ENCODE results near the gene WSCD2.

The WSCD2 gene

DNA sequence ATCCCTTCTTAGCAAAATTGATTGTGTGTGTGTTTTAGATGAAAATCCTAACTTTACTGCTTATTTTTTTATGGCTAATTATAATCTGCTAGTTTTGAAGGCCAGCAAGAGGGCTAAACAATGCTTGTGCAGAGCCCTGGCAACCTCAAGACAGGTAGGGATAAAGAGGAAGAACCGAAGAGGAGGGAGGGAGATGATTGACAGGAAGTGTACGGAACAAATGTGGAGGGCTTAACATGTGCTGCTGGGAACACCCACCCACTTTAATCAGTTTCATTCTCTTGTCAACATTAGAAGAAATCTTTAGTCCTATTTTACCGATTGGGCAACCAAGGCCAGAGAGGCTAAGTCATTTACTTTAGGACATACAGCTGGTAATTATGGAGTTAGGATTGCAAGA, 1.4 kb upstream of the WSCD2 start:
- DNase-seq (ENCODE audit: low read depth in 2 of 2) = no peak

DNA sequence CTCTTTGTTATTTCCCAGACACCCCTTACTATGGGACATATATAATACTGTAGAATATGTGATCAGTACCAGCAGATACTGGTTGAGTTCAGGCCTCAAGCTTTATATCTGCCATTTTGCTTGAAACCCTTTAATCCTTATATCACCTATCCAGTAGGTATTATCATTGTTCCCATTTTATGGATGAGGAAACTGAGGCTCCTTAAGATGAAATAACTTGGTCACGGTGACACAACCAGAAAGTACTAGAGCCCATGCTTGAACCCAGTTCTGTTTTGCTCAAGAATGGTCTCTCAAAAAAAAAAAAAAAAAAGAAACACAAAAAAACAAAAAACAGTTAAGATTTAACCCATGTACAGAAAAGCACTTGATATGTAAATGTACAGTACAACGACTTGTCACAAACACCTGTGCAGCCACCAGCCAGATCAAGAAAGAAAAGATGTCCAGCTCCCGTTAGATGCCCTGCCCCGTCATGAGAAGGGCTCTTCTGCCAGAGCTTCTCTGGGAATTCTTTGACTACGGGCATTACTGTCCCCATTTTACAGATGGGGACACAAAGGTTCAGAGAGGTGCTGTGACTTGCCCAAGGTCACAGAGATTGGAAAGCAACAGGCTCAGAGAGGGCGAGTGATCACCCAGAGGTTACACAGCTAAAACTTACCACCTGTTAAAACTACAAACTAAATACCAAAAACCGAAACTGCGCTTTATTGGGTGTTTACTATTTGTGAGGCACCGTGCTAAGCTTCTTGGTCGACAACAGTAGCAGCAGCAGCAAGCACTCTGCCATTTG, 669 bp upstream of the WSCD2 start:
- no peak for DNase-seq (ENCODE audit: low read depth in 2 of 2)

DNA sequence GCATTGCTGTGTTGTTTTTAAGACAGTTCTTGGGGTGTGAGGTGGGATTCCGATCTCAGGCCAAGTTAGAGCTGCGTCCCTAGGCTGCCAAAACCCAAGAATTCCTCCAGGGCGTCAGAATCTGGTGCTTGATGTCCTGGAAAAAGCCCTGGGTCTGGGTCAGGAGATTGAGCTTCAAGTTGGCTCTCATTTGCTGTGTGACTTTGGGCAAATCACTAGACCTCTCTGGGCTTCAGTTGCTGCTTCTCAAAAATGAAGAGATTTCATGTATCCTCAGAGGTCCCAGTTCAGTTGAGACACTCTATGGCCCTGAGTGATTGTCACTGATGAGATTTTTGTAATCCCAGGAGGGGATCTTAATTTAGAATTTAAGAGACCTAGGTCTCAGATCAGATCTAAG, 1.9 kb downstream of the WSCD2 start:
- no peak for DNase-seq (ENCODE audit: low read depth in 2 of 2)

DNA sequence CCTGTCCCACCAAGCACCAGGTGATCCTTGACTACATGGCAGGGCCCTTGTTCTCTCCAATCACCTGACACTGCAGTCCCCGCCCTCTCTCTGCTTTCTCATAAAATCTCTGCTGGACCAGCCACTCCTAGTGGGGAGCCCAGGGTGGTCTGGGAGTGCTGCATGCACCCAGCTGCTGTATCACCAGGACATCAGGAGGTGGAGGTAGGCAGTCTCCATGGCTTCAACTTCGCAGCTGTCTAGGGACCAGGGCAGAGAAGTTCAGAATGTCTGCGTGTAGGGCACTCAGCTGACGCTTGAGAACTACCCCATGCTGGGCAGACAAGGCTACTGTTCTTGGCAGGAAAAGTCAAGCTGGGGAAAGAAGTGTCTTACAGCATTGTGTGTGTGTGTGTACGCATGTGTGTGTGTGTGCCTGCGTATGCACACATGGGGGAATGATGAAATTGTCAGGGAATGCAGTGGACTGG, 2.6 kb downstream of the WSCD2 start:
- no peak for DNase-seq (ENCODE audit: low read depth in 2 of 2)

DNA sequence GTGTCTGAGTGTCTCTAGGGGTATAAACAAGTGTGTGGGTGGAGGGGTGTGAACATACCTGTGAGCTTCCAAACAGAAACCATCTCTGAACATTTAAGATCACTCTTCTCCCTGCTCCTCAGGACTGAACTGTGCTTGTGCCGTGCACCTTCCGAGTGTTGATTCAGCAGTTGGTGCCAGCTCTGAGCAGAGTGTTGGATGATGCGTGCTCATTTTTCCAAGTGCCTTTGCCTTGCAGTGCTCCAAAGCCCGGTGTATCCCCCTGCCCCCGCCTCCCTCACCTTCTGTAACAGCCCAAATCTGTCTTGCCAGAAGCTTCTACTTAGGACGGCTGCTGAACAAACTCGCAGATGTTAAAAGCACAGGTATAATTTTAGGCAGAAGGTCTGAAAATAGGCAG, 4.4 kb downstream of the WSCD2 start:
- DNase-seq (ENCODE audit: low read depth in 2 of 2) = no peak

DNA sequence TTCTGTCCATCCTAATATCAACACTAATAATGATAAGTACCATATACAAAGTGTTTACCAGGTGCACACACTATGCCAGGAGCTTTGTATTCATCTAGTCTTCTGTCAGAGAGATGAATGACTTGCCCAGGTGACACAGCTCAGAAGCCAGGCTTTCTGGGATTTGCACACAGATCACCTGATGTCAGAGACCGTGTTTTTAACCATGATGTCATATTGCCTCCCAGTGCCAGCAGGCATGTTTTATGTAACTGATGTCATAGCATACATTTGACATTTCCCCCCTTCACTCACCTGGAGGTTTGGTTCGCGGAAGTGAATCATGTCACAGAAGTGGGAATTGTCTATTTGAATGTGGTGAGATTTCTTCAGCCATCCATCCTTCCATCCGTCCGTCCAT, 5.7 kb downstream of the WSCD2 start:
- DNase-seq (ENCODE audit: low read depth in 2 of 2) = no peak

DNA sequence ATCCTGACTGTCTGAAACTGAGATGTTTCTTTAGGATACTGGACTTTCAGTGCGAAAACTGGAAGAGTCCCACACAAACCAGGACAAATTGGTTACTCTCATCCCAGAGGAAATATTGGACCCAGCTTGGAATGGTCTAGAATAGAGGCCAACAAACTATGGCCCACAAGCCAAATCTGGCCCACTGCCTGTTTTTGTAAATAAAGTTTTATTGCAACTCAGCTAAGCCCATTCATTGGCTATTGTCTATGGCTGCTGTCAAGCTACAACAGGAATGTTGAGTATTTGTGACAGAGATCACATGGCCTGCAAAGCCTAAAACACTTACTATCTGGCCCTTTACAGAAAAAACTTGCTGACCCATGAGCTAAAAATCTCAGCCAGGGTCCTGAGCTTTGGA, 6.5 kb downstream of the WSCD2 start:
- DNase-seq (ENCODE audit: low read depth in 2 of 2) = no peak

DNA sequence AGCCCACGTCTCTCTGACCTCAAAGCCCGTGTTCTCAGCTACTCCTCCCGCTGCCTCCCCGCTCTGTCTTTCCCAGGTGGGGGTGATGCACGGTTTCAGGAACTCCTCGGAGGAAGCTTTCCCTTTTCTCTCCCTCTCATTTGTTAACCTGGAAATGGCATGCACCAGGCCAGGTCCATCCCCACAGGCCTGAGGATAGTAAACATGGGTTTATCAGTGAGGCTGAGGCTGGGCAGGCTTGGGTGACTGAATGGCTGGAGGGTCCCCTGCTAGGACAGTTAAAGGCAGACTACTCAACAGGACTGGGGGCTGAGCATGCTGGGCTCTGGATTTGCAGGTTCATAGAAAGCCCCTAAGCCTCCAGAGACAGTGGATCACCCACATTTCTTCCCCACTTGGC, 7.6 kb downstream of the WSCD2 start:
- DNase-seq (ENCODE audit: low read depth in 2 of 2) = no peak

DNA sequence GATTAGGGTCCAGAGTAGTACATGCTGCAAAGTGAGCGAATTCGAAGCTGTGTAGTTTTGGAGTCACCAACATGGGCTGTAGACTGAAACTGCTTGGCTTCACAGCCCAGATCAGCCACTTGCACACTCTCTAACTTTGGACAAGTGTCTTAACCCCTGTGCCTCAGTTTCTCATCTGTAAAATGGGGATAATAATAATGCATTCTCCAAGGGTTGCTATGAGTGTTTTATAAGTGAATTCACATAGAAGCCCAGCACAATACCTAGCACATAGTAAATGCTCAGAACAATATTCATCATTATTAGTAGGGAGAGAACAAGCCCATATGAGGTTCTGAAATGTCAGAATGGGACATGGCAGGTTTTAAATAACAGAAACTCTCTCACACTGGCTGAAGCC, 10.4 kb downstream of the WSCD2 start:
- no peak for DNase-seq (ENCODE audit: low read depth in 2 of 2)

DNA sequence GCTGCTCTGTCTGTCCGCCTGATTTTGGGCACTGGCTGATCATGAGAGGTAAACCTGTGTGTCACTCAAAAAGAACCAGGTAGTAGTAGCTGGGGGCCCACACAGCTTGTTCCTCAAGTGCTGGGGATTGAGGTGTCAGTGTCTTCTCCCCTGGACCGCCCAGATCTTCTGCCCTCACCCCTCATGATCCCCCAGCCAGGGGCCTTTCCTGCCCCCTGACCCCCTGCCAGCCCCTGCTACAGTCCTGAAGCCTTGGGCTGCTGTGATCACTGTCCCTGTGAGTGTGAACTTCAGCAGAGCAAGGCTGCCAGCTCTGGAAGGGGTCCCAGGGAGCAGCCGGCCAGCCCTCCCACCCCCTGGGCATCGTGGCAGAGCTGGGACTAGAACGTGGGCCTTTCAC, 11.4 kb downstream of the WSCD2 start:
- no peak for DNase-seq (ENCODE audit: low read depth in 2 of 2)

DNA sequence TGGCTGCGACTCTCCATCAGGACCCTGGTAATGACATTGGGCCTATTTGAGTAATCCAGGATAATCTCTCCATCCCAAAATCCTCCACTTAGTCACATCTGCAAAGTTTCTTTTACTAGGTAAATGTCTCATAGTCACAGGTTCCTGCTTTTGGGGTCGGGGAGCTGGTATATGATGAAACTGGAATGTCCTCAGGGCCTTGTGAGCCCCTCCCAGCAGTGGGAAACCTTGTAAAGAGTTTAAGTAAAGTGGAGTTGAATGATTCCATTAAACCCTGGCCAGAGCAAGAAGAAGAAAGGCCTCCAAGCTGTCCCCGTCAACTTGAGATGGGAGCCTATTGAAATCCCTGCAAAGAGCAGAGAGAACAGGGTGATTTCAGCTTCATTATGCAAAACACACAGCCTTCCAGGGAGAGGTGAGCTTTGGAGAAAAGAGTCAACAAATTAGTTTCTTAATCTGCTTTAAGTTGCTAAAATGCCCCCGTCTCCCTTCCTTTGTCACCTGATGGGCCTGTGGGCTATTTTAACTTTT, 12.6 kb downstream of the WSCD2 start:
- DNase-seq (ENCODE audit: low read depth in 2 of 2) = no peak

DNA sequence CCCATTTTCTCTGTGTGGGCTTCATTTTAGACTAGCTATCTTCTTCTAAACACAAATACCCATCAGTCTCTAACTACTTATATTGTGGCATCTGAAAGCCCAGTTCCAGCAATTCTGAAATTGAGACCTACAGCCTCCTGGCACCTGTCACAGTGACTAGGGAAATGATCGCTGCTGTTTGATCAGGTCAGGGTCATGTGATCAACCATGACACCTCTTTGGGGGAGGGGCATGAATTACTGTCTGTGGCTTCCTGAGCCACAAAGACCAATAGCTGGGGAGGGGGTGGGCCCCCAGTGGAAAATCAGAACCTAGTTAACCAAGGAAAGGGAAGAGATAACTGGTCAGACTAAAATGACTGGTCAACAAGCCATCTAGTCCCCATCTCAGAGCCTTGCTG, 14.1 kb downstream of the WSCD2 start:
- DNase-seq (ENCODE audit: low read depth in 2 of 2) = no peak

DNA sequence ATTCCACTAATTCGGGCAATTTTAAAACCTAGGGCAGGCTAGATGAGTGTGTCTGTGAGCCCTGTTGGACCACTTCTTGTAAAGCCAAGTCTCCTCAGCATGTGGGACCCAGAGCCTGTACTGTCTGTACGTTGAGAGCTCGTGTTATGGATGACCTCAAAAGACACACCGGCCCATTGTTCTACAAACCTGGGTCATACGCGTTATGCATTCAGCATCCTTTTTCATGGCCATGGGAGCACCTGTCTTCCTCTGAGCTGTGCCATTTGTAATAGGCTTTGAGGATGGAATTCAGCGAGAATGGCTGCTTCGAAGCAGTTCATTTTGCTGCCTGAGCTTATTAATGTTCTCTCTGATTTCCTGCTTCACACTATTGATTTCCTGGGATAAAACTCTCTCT, 15.0 kb downstream of the WSCD2 start:
- no peak for DNase-seq (ENCODE audit: low read depth in 2 of 2)

DNA sequence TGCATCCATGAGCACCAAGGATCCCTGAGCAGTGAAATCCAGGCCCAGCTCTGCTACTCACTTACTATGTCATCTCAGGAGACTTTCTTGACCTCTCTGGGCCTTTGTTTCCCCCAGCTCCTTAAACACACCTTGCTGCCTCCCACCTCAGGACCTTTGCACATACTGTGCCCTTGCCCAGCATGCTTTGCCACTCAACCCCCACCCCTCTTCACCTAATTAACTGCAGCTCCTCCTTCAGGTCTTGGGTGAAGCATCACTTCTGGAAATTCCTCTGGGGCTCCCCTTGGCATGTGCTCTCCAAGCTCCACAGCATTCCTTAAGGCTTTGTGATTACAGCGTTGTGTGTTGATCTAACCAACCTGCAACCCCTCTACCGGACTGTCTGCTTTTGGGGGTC, 15.9 kb downstream of the WSCD2 start:
- no peak for DNase-seq (ENCODE audit: low read depth in 2 of 2)

DNA sequence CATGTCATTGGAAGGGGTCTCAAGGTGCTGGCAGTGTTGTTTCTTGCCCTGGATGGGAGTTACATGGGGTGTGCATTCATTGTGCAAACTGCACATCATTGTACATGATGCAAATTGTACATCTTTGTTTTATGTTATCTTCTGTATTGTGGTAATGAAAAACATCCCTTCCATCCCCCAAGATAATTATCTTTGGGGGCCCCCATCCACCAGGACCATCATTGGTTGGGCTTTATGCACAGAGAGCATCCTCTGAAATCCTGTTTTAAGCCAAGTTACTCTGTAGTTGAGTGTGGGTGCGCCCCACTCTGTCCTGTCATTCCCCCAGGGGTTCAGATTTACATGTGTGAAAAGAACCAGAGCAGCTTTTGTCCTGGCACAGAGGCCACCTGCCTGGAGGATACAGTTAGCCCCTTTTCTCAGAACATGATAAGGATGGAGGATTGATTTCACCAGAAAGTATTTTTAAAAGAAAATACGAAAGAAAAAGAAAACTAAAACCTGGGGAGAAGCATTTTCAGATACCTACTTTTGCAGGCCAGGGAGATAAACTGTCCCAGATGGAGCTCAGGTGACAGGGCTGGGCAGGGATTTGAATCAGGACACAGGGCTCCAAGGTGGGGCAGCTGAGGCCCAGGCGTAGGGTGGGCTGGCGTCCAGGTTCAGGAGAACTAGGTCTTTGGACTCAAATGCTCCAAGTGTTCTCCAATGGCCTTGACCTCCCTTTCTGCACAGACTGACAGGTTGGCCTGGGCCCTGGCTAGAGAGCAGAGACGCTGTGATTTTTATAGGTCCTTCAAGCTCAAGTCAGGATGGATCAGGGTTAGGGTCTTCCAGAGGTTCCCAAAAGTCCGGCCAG, 17.2 kb downstream of the WSCD2 start:
- DNase-seq (ENCODE audit: low read depth in 2 of 2) = no peak

DNA sequence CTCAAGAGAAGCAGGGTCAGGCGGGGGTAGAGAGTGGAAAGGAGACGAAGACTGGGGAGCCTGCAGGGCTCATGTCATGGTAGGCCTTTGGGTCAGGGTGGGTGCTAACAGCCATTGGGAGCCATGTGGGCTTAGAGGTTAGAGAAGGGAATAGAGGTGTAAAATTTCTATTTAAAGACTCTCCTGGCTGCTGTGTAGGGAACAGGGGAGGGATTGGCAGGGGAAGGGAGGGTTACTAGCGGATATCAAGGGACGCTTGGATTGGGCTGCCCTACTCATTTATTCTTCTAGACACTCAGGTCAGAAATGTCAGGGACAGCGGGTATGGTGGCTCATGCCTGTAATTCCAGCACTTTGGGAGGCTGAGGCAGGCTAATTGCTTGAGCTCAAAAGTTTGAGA, 18.2 kb downstream of the WSCD2 start:
- DNase-seq (ENCODE audit: low read depth in 2 of 2) = no peak

DNA sequence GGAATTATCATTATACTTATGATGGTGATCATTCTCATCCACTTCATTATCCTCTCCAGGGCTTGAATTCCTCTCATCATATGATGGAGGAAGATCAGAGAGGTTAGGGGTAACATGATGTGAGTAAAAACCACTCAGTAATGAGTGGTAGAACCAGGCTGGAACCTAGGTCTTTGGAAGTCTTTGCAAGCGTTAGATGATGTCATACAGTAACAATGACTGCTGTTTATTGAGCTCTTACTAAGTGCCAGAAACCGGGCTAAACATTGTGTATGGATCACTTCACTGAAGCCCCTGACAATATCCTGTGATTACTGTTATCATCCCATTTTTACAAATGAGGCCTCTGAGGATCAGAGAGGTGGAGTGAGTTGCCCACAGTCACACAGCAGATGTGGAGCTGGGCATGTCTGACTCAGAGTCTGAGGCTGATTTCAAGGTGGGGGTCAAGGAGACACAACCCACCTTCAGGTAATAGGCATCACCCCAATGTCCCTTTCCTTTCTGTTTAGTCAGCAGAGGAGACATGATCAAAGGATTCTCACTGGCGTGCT, 19.5 kb downstream of the WSCD2 start:
- no peak for DNase-seq (ENCODE audit: low read depth in 2 of 2)

DNA sequence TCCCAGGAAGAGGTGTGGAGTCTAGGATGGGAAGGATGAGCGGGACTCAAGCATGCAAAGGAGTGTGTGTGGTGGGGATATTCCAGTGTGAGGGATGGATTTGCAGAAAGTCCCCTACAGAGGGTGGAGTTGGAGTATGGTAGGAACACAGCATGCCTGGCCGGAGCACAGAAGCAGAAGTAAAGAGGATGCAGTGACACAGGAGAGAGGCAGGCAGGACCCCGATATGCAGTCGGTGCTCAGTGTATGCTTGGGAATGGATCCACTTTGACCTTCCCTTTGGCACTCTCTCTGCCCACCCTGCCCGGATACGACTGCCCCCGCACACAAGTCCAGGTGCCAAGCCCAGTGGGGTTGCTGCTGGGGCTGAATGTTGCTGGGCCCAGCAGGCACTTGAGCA, 21.3 kb downstream of the WSCD2 start:
- no peak for DNase-seq (ENCODE audit: low read depth in 2 of 2)

DNA sequence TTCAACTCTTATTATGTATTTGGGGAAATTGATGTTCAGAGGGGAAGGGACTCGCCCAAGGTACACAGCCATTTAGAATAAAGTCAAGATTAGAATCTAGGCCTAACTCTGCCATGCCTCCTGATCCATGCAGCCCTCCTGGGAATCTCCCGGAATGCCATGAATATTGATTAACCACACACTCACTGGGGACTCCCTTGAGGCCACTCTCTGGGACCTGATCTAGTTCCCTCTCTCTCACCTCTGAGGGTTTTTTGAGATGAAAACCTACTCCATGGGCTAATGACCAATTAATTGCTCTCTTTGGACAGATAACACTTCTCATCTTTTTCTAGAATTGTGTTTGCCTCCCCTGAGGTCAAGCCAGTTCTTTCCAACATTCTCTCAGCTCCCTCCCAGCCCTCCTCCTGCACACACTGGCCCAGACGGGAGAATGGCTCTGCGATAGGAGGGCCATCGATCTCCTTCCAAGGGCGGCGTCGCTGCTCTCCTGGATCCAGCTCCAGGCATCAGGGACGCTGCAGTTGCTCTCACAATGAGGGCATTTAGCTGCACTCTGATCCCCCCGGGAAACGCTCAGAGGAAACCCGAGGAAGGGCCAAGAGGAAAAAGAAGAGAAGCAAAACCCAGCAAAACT, 22.6 kb downstream of the WSCD2 start:
- no peak for DNase-seq (ENCODE audit: low read depth in 2 of 2)

DNA sequence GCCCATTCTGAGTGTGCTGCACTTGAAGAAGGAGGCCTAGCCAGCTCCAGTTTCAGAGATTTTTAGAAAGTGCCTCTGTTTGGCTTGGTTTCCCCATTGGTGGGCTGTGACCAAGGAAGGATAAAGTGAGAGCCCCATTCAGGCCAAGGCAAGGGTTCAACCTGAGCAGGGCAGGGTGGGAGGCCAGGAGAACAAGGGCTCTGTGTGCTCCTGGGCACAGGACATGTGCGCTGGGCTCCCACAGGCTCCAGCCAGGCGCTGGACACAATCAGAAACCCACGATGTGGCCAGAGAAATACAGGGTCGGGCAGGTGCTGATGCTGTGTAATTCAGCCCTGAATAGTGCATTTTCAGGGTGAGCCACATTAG, 23.1 kb downstream of the WSCD2 start:
- no peak for DNase-seq (ENCODE audit: low read depth in 2 of 2)

DNA sequence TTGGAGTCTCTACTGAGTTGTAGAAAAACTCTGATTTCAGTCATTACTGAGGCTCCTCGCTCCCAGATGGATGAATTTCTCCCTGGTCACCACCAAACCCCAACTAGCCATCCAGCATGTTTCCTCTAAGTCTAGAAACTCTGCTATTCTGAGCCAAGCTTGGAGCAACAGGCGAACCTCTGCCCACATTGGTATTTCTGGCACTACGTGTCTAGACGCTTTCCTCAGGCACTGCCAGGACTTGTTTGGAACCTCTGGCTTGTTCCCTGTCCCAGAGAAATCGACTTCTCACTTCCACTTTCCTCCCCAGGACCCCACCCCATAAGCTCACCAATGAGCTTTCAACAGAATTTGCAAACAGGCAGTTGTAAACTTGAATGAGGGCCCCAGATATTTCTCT, 27.6 kb downstream of the WSCD2 start:
- no peak for DNase-seq (ENCODE audit: low read depth in 2 of 2)

DNA sequence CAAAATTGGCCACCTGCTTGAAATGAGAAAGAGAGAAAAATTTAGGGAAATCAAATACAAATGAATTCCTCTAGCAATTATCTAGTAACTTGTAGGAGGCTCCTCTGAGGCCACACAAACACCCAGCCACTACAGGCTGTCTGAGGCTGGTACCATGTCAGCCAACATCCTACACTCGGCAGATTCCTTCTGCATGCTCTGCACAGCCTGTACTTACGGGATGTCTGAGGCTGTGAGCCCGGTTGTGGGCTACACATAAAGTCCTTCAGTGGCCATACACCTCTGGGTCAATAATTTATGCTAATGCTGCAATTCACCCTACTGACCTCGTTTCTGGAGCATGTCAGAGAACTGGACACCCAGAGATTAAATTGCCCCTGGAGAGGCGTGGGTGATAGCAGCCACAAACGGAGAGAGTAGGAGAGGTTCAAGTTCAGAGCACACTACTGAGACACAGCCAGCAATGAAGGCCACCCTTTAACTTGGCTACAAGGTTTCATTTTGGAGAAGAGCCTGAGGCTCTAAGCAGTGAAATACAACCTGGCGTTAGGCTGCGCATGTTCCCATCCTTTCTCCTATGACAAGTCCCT, 28.9 kb downstream of the WSCD2 start:
- no peak for DNase-seq (ENCODE audit: low read depth in 2 of 2)

All from stimulated activated CD8-positive, alpha-beta memory T cell treated with anti-CD3 and anti-CD28 coated beads, Interleukin-7, amount 100 ng/mL, for 1 hour (primary cell).